ENCODE data around the gene CBLIF.
"Not testable (repeated sequence)": the region's sequence is repeated elsewhere in the genome, so short reads cannot be mapped to it uniquely, and the experiment has no call there.

Gene CBLIF

DNA sequence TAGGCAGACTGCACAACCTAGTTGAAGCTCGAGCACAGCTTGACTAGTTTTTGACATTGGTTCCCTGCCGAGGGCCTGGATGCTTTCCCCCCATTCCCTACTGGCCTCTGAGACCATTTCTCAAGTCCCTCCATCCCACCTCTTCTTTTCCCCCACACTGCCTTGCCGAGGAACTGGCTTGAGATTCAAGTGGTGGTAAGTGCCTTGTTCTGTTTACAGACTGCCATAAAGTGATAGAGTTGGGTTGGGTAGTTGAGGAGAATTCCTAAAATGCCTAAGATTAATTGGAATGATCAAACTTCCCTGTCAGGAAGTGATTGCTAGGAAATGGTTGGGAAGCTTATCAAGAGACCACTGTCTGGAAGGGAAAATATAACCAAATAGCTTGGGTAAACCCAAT, 50.9 kb downstream of the CBLIF start:
- DNase-seq (ENCODE audit: low read depth) = no peak

DNA sequence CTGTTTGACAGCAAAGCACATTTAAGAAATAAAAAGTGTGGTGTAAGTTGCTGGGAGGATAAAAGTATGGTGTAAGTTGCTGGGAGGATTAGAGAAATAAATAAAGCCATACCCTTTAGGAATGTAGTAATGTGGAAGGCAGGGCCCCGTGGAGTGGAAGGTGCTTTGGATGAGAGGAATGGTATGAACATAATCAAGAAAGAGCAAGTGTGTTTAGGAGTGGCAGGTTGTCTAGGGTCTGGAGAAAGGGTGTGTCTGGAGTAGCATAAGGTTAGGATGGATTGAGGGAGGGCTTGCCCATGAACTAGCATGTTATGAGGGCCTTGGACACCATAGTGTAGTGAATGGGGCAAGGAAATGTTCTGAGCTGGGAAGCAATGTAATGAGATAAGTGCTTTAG, 52.8 kb downstream of the CBLIF start:
- no peak for DNase-seq (ENCODE audit: low read depth)

DNA sequence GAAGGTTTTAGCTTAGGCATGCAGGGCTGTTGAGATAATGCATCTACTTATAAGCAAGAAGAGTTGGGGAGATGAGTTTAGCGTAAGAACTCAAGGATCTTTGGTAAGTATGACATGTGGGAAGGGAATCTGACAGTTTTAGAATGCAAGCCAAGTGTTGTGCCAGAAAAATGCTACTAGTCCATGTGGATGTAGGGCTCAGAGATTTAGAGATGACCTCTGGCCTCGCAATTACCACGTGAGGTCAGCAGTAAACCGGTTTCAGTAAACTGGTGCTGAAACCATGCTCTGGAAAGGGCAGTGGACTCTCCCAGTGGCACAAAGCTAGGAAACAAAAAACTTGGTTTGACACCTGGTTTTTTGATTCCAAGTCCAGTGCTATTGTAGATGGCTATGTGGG, 53.7 kb downstream of the CBLIF start:
- DNase-seq (ENCODE audit: low read depth) = no peak

DNA sequence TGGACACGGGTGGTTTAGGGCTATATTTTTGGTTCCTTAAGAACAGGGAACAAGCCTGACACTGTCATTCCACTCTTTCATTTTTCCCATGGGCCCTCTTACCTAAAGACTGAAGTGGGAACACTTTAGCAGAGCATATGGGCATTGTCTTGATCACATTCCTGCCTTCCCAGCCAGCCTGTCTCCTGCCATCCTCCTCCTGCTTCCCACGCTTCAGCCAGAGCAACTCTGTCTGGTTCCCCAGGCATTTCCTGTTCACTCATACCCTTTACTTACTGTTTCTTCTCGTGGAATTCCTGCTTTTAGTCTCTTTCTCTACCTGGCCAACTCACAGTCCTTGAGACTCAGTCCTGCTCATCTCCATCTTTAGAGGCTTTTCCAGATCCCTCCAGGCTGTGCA, 57.5 kb downstream of the CBLIF start:
- no peak for DNase-seq (ENCODE audit: low read depth)

DNA sequence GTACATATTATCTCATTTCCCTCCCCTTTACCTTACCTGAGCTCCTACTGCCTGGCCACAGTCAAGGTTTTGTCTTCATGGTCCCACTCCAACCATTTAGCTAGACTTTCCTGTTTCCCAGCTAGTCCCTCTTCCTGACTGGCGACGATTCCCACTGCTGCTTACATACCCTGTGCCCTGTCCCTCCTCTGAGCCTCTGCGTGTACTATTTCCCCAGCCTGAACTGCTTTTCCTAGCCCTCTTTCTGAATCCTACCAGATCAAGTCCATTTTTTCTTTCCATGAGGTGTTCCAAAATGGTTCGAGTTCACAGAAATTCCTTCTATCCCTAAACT, 58.1 kb downstream of the CBLIF start:
- no peak for DNase-seq (ENCODE audit: low read depth)

DNA sequence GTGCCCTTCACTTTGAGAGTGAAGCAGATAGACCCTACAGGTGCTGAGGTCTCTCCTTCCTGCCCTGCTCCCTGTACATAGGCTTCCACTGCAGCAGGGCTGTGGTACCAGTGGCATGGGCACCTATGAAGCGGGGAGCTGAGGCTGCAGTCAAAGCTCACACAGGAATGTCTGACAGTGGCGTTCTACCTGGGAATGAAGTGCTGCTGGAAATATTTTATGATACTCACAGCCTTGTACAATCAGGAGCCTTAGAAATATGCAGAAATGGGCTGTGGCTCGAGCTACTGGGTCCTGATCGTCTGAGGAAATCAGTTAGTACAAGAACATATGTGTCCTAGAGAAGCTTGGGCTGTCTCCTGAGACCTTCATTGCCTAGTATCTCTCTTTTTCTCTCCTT, 59.5 kb downstream of the CBLIF start:
- DNase-seq (ENCODE audit: low read depth) = no peak

DNA sequence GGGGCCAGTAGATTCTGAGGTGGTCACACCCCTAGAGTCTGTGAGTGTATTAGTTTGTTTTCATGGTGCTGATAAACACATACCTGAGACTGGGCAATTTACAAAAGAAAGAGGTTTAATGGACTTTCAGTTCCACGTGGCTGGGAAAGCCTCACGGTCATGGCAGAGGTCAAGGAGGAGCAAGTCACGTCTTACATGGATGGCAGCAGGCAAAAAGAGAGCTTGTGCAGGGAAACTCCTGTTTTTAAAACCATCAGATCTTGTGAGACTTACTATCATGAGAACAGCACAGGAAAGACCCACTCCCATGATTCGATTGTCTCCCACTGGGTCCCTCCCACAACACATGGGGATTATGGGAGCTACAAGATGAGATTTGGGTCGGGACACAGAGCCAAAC, 60.9 kb downstream of the CBLIF start:
- DNase-seq (ENCODE audit: low read depth) = not testable (repeated sequence)

DNA sequence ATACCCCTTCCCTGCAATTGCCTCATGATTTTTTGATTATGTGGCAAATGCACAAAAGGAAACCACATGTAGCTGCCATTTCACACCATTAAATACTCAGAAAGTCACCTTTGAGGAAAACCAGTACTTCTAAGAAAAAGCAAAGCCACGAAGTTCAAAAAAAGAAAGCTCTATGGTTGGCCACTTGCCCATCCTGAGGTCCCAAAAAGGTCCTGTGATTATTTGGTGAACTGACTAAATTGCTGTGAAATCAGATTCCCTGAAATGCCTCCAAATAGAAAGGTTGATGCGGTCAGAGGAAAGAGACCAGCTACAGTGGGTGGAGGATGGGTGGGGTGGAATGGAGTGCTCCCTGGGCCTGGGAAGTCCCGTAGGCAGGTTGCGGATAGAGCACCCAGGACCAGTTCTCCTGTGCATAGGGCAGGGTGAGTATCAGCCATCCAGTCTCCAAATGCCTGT, 61.6 kb downstream of the CBLIF start:
- DNase-seq (ENCODE audit: low read depth) = no peak

DNA sequence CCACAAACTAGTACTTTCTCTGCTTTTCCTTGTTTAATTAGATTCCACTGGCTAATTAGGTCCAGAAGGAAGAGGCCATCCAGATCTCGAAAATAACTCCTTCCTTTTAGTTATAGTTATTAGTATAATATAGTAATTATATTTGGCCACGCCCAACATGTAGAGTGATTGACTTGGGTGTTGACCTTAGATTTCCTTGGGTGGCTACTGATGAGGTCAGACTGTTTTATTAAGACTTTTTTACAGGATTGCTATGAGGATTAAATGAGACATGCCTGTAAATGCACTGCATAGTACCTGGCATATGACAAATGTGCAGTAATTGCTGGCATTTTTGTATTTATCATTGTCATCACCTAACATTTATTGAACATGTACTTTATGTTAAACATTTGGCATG, 63.2 kb downstream of the CBLIF start:
- no peak for DNase-seq (ENCODE audit: low read depth)

DNA sequence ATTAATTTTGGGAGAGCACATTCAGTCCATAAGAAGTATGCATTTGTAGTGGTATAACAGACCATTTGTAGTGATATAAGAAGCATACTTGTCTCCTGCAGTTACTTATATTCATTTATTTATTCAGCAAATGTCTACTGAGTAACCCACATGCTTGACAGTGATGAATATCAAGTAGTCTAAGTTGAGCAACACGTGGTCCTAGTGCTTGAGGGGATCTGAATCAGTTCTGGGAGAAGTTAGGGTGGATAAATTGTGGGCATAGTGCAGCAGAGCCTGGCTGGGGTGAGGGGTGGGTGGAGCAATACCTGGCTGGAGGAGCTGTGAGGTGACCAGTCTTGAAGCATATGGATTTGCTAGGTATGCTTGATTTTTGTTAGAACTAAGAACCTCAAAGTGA, 65.8 kb downstream of the CBLIF start:
- DNase-seq (ENCODE audit: low read depth) = no peak

Data from GM04504 (cell line).